ENCODE data around the gene ARHGAP4. TPM values are rescaled to one million over a fixed set of nuclear protein-coding genes. Genes with fewer than 3 reads are reported as not detected.
A peak's percentile ranks its signal among the peaks of the same experiment; 100 is the strongest.

ARHGAP4 gene
- 53.8 TPM for total RNA-seq

- DNase-seq (ENCODE audit: low spot score): no peak
Observed at GRCh38 chrX:153925739-153926551, at the start of gene ARHGAP4. Gene ARHGAP4 (minus strand): TSS chrX:153926264. CDS start chrX:153926202, 62 bp downstream.

DNA sequence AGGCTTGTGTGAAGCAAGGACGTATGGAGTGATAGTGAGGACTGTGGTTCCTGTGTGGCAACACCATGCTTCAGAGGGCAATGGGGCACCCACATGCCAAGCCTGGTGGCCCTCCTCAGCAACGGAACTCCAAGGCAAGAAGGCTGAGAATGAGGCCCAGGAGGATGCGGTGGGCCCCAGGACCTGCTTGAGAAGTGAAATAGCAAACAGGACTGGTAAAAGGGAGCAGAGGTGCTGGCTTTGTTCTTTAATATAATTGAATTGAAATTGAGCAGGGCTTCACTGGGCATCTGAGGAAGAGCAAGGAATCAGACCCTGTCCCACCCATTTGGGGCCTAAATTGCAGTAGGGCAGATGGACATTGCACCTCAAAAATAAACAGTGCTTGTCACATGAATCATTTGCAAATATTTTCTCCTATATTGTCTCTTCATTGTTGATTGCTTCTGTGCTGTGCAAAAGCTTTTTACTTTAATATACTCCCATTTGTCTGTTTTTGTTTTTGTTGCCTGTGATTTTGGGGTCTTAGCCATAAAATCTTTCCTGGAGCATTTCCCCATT is 48.7 kb upstream of the ARHGAP4 start:
- no peak for DNase-seq (ENCODE audit: low spot score)

- DNase-seq (ENCODE audit: low spot score): no peak
Observed at GRCh38 chrX:153974003-153974725, 48.1 kb upstream of the ARHGAP4 start.

- no peak for DNase-seq (ENCODE audit: low spot score)
Observed at GRCh38 chrX:153973127-153974002, 47.3 kb upstream of the ARHGAP4 start.

- DNase-seq (ENCODE audit: low spot score): peak; percentile 87
Observed at GRCh38 chrX:153972368-153973126, 46.5 kb upstream of the ARHGAP4 start, which contains the start of gene TMEM187. Gene TMEM187 (plus strand): TSS chrX:153972754. CDS start chrX:153982063, 9,309 bp downstream.

DNA sequence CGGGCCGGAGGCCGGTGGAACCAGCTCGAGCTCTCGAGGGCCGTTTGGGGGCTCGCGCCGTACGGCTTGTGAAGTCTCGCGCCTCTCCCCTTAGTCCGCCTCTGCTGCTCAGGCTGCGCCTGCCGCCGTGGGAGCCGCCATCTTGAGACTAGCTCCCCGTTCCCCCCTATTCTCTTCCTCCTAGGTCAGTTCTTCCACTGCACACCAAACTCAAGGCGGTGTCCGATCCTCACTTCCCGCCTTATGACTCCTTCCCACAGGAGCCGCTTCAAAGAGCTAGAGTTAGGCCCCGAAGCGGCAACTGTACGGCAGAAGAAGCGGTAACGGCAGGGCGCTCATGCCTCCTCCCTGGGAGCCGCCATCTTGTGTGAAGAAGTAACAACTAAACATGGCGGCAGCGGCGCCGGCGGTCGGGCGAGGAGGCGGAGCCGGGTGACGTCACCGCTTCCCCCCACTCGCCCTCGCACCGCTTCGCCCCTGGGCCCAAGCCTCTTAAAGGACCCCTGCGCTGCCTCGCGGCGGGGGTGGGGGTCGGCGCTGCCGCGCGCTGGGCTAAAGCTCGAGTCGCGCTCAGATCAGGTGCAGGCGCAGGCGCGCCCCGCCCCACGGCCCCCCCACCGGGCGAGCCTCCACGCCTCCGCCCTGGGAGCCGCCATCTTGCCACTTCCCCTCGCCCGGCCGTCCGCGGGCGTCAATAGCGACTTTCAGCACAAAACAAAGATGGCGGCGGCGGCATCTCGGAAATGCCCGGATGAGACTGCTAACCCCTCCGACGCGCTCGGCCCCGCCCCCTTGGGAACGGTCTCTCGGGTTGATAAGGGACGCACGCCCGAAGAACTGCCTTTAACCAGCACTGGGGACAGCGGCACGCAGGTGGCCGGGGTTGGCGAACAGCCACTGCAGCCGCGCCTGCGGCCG is 45.6 kb upstream of the ARHGAP4 start, which contains the start of gene HCFC1:
HCFC1 (minus strand) TSS at position 369 of the 918 bp plus-strand sequence. CDS start 978 bp downstream, outside the sequence.
- DNase-seq (ENCODE audit: low spot score): peak; percentile 93

- peak; percentile 92 for DNase-seq (ENCODE audit: low spot score)
Observed at GRCh38 chrX:153971124-153971449, 45.0 kb upstream of the ARHGAP4 start.

DNA sequence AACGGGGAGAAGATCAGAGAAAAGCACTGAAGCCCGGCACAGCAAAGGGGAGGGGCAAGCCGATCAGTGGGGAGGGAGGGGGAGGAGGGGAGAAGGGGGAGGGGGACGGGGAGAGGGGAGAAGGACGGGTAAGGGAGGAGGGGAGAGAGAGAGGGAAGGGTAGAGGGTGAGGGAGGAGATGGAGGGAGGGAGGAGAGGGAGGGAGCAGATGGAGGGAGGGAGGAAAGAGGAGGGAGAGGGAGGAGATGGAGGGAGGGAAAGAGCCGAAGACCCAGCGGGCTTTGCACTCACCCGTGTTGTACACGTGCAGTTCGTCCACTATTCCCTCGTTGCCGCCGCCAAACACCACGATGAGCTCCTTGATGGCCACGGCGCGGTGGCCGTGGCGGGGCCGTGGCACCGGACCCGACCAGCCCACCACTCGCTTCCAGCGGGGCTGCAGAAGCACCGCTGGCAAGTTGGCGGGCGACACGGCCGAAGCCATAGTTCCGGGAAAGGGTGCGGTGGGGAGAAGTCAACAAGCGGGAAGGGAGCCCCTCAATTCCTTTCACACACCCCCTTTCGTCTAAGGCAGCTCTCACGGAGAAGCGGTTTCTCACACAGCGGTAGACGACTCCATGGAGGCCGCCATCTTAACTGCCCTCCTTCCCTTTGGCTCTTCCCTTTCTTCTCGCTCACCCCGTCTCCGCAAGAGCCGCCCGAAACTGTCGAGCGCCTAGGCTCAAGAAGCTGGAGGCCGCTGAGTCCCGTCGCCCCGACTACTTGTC is 44.5 kb upstream of the ARHGAP4 start:
- no peak for DNase-seq (ENCODE audit: low spot score)

GRCh38 chrX:153969904-153970356 is 43.9 kb upstream of the ARHGAP4 start:
- no peak for DNase-seq (ENCODE audit: low spot score)

- DNase-seq (ENCODE audit: low spot score): no peak
Observed at GRCh38 chrX:153969125-153969903, 43.2 kb upstream of the ARHGAP4 start.

- no peak for DNase-seq (ENCODE audit: low spot score)
Observed at GRCh38 chrX:153968754-153969124, 42.7 kb upstream of the ARHGAP4 start.

DNA sequence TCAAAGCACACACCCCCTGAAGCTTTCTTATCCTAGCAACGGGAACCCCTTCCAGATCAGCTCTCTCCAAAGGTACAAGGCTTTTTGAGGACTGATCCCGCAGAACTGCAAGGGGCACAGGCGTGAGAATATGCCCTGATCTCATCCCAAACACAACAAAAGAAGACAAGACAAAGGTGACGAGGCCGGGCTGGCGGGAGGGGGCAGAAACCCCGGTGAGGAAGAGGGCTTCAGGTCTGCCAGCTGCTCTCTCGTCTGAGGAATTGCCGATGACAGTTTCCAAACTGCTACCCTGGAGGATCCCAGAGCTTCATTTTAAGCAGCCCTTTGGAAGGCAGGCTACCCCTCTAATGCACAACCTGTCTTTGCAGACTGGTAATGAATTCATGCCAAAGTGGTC is 42.2 kb upstream of the ARHGAP4 start:
- DNase-seq (ENCODE audit: low spot score): no peak

- DNase-seq (ENCODE audit: low spot score): no peak
Observed at GRCh38 chrX:153967536-153968224, 41.6 kb upstream of the ARHGAP4 start.

- no peak for DNase-seq (ENCODE audit: low spot score)
Observed at GRCh38 chrX:153966841-153967535, 40.9 kb upstream of the ARHGAP4 start.

DNA sequence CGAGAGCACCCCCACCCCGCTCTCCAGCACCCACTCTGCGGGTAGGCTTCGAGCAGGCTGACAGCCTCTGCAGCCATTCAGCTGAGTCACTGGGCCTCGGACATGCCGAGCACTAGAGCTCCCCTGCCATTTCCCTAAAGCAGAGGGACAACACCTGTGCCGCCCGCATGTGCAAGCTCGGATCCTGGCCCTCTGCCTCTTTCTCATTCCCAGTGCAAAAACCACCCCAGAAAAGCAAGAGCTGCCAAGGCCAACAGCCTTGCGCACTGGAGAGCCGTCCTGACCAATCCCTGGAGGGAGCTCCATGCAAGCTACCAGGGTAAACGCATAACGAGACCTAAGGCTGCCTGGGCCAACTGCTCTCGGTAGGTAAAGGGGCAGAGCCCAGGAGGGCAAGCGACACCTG is 40.2 kb upstream of the ARHGAP4 start:
- no peak for DNase-seq (ENCODE audit: low spot score)

DNA sequence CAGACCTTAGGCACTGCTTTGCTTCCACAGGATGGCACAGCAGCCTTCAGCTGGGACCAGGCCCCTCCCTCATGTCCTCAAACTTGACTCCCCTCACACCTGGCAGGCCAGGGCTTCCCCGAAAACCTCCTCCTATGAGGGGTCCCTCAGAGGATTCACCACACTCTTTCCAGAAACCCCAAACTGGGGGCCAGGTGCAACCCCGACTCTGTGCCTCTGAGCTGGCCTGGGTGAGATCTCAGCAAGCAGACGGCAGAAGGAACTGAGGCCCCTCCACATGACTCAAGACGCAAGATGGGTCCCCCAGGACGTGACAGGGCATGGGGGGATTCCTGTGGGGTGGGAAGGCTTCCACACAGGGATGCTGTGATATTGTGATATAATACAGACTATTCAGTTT is 39.3 kb upstream of the ARHGAP4 start:
- DNase-seq (ENCODE audit: low spot score): no peak

DNA sequence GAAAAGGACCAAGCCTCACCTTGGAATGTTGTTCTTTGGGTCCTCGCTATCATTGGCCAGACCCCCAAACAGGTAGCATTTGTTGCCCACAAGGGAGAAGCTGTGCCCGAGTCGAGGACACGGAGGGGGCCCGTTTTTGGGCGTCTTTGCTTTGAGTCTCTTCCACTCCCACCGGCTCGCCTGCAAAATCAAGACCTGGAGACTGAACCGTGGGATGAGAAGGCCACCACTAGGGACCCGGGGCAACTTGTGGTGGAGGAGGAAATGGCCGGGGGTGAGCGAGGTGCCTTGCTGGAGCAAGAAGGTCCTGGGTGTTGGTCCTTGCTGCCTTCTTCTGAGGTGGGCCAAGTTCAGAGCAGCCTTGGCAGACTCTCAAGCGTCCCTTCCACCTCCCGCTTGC is 38.0 kb upstream of the ARHGAP4 start:
- DNase-seq (ENCODE audit: low spot score): no peak

Measured in mucosa of gallbladder (tissue), 1 donor.